Measurements from ENCODE around the gene CYTH2.
A peak's percentile ranks its signal among the peaks of the same experiment; 100 is the strongest.
"Not testable (repeated sequence)": the region's sequence is repeated elsewhere in the genome, so short reads cannot be mapped to it uniquely, and the experiment has no call there.

Gene CYTH2

DNA sequence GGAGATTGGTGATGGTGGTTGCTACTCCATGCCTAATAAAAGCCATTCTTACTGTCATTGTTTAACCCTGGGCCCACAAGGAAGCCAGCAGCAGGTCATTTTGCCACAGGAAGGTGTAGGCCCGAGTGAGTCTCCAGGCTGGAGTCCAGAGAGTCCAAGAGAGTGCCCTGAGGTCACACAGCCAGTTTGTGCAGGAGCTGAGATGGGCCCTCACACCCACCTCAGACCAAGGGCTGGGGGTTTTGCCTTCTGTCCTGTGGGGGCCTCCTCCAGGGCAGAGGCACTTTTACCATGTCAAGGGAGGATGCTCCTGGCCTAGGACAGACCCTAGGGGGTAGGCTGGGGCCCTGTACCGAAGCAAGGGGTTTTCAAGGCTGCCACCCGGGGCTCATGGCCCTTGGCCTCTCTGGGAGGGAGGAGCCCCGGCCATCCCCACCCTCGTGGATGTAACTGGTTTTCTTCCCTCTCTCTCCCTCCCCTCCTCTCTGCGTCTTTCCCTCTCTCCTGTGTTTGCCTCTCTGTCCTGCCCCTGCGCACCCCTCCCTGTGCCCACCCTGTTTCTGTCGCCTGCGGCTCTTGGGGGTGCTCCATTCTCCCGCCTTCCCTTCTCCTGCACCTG lies 8.0 kb downstream of the CYTH2 start:
- DNase-seq (ENCODE audit: low read depth in 2 of 2), result no peak

DNA sequence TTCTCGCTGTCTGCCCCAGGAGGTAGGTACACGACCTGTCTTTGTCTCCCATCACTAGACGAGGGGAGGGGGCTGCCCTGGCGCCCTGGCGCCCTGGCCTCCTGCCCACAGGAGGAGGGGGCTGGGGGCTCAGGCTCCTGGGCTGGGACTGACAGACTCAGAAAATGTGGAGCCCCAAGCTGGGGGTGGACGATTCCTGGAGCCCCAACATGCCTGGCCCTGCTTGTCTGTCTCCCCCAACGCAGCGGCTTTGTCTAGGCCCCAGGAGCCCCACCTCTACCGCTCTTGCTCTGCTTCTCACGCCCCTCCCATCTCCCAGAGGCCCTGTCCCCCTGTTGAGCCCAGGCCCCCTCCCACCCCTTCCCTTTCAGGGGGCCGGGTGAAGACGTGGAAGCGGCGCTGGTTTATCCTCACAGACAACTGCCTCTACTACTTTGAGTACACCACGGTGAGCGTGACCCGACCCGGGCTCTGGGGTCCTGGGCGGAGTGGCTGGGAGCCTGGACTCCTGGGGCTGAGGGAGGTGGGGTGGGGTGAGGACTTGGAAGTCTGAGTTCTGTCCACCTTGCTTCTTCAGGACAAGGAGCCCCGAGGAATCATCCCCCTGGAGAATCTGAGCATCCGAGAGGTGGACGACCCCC lies 8.6 kb downstream of the CYTH2 start:
- DNase-seq (ENCODE audit: low read depth in 2 of 2), result no peak

DNA sequence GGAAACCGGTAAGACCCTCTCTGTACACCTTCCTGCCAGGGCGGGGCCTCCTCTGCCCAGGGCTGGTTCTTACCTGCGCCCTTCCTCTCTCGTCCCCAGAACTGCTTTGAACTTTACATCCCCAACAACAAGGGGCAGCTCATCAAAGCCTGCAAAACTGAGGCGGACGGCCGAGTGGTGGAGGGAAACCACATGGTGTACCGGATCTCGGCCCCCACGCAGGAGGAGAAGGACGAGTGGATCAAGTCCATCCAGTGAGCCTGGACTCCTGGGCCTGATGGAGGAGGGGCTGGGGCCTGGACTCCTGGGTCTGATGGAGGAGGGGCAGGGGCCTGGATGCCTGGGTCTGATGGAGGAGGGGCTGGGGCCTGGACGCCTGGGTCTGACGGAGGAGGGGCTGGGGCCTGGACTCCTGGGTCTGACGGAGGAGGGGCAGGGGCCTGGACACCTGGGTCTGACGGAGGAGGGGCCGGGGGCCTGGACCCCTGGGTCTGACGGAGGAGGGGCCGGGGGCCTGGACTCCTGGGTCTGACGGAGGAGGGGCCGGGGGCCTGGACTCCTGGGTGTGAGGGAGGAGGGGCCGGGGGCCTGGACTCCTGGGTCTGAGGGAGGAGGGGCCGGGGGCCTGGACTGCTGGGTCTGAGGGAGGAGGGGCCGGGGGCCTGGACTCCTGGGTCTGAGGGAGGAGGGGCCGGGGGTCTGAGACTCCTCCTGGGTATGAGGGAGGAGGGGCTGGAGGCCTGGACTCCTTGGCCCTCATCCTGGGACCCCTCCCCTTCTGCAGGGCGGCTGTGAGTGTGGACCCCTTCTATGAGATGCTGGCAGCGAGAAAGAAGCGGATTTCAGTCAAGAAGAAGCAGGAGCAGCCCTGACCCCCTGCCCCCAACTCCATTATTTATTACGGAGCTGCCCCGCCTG lies 9.4 kb downstream of the CYTH2 start:
- DNase-seq (ENCODE audit: low read depth in 2 of 2), result no peak

DNA sequence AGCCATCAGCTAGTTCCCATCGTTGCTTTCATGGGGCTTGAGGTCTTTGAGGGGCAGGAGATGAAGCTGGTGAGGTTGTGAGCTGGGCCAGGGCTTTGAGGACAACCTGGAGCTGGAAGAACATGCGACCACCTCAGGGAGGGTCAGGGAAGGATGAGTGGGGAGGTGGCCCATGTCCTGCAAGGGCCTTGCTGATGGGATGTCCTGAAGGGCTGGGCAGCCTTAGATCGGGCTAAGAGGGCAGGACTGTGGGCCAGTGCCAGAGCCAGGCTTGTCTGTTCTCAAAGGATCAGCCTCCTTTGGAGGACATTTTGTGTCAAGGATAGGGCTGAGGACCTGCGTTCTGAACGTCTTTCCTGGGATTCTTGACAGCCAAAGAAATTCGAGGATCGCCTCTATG lies 10.5 kb downstream of the CYTH2 start:
- no peak for DNase-seq (ENCODE audit: low read depth in 2 of 2)

DNA sequence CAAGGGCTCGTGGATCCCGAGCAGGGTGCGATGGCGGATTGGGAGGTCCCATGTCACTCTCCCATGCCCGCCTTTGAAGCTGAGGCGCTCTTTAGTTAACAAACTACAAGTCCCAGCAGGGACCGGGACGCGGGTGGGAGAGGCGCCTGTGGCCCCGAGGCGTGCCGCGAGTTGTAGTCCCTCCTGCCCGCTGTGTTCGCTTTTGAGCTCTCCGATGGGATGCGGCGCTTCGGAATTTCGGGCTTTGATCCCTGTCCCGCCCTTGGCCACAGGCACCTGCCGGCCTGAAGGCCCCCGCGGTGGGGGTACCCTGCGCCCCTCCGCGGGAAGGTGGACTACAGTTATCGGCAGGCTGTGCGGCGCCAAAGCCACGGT lies 11.0 kb downstream of the CYTH2 start:
- DNase-seq (ENCODE audit: low read depth in 2 of 2), result no peak

DNA sequence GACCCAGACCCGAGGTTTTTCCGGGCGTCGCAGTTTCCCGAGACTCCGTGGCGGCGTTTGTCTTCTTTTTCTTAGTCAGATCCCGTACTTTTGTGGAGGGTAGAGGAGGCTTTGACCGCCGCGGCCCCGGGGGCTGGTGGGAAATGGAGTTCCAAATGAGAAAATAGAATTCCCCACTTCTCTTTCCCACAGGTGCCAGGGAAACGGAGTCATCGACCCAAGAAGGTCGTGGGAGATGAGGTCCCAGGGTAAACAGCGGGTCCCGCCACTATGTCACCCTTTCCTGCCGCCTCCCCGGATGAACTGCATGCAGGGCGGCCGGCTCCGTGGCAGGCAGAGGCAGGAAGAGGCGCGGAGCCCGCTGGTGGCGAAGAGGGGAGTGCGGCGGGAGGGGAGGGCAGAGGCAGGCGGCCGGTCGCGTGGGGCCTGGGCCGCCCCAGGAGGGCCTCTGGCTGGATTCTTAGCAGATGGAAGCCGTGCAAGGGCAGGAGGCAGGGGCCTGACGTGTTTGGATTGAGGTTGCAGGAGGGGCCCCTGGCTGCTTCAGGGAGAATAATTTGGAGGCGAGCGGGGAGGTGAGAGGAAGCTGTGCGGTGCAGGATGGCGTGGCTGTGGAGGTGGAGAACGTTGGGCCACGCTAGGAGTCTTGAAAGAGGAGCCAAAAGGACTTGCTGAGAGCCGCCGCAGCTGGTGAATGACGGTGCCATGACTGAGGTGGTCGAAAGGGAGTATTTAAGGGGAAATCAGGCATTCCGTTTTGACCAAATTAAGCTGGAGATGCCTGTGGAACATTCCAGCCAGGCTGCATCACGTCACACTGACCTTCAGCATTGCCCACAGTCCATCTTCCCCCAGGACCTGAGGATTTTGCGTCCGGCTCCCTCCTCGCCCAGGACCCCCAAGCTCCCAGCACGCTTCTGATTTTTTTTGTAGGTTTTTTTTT lies 11.7 kb downstream of the CYTH2 start:
- DNase-seq (ENCODE audit: low read depth in 2 of 2), result no peak

DNA sequence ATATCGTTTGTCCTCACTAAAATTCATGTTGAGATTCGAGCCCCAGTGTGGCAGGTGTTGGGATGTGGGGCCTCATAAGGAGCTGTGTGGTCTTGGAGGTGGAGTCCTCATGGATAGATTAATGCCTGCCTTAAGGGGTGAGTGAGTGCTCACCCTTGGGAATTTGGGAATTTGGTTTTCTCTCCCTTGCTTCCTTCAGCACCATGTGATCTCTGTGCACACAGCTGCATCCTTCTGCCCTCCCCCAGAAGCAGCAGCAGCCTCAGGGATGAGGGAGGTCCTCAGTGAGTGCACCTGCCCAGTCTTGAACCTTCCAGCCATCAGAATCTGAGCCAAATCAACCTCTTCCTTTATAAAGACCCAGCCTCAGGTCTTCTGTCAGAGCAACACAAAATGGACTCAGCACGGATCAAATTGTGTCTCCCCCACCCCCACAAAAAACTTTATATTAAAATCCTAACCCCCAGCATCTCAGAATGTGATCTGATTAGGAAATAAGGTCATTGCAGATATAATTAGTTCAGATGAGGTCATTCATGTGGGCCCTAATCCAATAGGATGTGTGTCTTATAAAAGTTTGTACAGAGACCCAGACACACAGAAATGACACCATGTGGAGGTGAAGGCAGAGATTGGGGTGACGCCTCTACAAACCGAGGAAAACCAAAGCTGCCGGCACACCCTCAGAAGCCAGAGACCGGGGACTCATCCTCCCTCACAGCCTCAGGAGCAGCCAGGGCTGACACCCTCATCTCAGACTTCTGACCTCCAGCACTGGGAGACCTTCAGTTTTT lies 12.9 kb downstream of the CYTH2 start:
- DNase-seq (ENCODE audit: low read depth in 2 of 2), result no peak

DNA sequence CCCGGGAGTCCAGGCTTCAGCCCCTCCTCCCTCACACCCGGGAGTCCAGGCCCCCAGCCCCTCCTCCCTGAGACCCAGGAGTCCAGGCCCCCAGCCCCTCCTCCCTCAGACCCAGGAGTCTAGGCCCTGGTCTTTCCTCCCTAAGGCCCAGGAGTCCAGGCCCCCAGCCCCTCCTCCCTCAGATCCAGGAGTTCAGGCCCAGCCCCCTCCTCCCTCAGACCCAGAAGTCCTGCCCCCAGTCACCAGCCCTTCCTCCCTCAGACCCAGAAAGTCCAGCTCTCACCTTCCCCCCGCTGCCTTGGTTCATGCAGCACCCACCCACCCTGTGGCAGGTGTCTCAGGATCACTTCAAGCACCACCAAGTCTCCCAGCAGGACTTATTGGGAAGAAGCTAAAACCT lies 14.1 kb downstream of the CYTH2 start:
- no peak for DNase-seq (ENCODE audit: low read depth in 2 of 2)

DNA sequence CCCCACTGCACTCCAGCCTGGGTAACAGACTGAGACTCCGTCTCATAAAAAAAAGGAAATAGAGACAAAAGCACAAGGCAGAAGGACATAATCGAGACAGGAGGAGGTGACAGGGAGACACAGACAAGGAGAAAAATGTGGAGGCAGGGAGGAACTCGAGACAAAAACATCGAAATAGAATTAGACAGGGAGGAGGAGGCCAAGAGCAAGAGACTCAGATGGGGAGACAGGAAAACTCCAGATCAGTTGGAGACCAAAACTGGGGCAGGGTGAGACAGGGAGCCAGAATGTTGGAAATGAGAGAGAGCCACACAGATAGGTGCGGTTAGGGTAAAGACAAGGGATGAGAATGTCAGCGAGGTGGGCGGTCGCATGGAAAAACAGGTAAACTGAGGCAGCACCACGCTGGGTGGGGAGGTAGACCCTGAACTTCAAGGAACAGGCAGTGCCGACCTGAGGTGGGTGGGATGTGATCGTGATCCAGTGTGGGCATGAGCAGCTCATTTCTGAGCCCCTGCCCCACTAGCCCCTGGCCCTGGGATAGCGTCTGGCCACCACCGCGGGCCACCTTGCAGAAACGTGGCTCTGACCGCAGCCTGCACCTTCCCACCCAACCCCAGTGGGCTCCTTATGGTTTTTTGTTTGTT lies 15.2 kb downstream of the CYTH2 start:
- no peak for DNase-seq (ENCODE audit: low read depth in 2 of 2)

DNA sequence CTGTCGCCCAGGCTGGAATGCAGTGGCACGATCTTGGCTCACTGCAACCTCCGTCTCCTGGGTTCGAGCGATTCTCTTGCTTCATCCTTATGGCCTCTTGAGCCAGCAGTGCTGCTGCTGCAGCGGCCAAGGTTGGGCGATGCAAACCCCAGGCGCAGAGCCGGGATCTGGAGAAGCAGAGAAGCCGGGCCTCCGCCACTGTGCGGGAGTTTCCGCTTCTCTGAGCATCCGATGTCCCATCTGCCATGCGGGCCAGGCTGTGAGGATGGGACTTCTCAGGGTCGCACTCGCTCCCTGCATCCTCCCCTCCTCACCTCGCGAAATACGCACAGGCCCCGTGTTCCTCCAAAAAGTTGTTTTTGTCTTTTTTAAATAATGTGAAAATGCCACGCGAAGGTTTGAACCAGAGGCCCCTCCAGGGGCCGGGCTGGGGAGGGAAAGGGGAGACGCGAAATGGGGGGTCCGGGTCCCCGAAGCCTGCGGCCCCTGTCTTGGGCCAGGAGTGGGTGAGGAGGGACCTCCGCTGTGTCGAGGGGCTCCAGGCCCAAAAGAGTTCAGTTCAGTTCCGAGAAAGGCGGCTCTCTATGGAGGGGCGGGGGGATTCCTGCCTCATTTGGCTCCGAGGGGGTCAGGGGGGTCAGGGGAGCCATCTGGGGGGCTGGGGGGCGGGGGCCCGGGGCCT lies 15.9 kb downstream of the CYTH2 start:
- no peak for DNase-seq (ENCODE audit: low read depth in 2 of 2)

DNA sequence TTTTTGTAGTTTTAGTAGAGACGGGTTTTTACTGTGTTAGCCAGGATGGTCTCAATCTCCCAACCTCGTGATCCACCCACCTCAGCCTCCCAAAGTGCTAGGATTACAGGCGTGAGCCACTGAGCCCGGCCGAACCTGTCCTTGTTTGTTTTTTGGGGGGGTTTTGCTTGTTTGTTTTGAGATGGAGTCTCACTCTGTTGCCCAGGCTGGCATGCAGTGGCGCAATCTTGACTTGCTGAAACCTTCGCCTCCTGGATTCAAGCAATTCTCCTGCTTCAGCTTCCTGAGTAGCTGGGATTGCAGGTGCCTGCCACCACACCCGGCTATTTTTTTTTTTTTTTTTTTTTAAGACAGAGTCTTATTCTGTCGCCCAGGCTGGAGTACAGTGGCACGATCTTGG lies 17.5 kb downstream of the CYTH2 start:
- DNase-seq (ENCODE audit: low read depth in 2 of 2), result not testable (repeated sequence)

DNA sequence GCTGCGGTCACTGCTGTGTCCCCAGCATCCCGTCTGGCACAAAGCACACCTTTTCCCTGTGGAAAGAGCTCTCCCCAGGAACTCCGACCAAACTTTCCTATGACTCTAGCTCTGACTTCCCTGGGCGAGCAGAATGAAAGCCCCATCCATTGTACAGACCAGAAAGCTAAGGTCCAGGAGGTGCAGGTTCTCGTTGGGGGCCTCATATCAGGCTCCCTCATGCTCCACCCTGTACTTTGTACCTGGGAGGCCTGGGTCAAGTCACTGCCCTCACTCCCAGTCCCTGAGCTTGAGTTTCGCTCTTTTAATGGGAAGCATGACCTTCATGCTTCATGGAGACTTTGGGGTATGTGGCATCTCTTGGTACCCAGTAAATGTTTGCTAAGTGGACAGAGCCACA lies 18.4 kb downstream of the CYTH2 start:
- no peak for DNase-seq (ENCODE audit: low read depth in 2 of 2)

DNA sequence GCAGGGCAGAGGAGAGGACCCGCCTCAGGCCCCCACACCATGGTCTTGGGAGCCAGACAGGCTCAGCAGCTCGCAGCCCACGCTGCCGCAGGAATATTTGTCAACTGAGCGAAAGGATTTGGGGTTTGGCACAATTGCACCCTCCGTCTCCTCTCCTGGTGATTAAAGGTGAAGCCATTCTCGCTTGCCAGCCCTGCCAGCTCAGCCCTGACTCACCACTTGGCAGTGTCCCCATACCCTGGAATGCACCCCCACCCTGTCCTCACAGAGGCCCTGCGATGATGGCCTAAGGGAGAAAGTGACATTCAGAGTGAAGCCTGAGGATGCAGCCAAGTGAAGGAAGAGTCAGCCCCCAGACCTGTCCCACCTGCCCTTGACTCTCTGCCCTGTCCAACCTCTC lies 18.8 kb downstream of the CYTH2 start:
- DNase-seq (ENCODE audit: low read depth in 2 of 2), result no peak

DNA sequence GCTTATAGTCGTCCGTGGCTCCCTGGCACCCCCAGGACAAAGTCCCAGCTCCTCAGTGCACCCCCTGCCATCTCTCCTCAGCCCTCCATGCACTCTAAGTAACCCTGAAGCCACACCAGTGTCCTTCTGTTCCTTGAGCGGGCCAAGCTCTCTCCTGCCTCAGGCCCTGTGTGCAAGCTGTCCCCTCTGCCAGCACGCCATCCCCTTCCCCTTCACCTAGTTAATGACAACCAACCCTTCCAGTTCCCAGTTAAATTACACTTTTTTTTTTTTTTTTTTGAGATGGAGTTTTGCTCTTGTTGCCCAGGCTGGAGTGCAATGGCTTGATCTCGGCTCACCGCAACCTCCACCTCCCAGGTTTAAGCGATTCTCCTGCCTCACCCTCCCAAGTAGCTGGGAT lies 19.3 kb downstream of the CYTH2 start:
- DNase-seq (ENCODE audit: low read depth in 2 of 2), result not testable (repeated sequence)

DNA sequence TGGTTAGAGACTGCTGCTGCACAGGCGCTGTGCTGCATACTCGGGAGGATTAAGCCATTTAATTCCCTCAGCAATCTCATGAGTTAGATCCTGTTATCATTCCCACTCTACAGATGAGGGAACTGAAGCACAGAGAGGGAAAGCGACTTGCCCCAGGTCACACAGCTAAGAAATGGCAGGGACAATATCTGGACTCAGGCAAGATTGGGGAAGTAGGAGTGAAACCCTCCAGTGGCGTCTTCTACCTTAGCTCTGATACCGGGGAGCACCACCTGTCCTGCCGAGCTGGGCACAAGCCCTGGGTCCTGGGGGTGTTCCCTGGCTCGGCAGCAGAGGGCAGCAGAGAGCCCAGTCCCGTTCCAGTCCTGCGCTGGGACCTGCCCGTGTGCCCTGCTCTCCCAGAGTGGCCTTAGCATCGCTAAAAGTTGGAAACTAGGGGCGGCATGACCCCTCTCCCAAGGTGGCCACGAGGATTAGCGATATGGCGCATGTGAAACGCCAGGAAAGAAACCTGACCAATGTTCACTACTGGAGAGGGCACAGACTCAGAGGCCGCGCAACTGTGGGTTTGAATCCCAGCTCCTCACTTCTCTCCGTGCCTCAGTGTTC lies 20.5 kb downstream of the CYTH2 start:
- peak; percentile 57 to 66 for DNase-seq (ENCODE audit: low read depth in 2 of 2)

DNA sequence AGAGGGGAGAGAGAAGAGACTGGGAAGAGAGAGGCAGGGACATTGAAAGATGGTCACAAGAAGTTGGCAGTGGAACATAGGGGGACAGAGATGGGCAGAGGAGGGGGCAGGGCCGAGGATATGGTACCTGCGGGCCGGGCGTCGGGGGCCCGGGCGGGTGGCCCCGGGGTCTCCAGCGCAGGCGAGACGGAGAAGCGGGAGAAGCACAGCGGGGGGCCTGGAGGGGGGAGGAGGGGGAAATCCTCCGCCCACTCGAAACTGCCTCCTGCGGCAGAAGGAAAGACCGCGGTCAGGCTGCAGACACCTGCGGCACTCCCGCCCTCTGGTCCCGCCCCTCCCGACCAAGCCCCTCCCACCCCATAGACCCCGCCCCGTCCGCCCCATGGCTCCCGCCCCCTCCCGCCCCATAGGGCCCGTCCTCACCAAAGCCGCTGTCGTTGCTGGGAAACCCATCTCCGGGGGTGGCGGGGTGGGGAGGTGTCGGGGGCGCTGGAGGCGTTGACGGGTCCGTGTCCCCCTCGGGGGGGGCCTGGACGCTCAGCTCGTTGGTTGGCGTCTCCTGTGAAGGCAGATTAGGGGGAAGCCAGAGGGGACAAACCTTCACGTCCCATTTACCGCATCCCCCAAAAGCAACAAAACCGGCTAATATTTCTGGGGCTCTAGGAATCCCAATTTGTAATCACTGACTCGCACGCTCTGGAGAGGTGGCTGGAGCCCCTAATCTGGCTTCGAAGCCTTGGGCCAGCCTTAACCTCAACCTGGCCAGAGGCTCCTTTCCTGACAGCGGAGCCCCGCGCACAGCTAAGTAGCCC lies 22.0 kb downstream of the CYTH2 start:
- DNase-seq (ENCODE audit: low read depth in 2 of 2), result no peak

DNA sequence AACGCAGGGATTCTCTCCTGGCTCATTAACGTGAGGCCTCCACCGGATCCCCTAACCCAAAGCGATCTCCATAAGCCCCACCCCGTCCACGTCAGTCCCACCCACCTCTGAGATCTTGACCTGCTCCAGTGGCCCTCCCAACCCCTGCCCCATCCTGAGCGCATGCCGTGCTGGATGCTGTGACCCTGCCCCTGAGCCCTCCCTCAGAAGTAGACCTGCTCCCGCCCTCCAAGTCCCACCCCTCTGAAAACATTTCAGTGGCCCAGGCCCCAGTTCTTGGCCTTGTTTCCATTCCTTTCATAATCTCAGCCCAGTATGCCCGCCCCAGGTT lies 22.6 kb downstream of the CYTH2 start:
- no peak for DNase-seq (ENCODE audit: low read depth in 2 of 2)

DNA sequence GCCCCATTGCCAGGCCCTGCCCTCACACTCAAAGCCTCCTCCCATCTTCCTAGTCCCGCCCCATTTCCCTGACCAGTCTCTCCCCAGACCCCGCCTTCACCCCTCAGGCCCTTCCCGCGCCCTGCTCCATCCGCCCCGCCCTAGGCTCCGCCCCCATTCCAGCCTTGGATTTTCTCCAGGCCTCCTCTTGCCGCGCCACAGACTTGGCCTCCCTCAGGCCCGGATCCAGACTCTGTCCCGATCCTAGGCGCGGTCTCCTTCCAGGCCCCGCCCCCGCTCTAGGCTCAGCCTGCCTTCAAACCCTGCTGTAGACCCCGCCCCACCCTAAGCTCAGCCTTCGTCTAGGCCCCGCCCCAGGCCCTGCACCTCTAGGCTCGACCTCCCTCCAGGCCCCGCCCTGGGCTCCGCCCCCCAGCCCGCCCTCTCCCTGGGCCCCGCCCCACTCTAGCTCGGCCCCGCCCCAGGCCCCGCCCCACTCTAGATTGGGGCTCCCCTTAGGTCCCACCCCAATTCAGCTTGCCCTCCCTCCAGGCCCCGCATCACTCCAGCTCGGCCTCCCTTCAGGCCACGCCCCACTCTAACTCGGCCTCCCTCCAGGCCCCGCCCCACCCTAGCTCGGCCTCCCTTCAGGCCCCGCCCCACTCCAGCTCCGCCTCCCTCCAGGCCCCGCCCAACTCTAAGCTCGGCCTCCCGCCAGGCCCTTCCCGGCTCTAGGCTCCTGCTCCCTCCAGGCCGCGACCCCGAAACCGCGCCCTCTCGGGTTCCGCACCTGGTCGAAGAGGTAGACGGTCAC lies 24.0 kb downstream of the CYTH2 start:
- peak; percentile 53 to 69 for DNase-seq (ENCODE audit: low read depth in 2 of 2)

Measured in stimulated activated CD8-positive, alpha-beta memory T cell treated with anti-CD3 and anti-CD28 coated beads, Interleukin-7, amount 100 ng/mL, for 1 hour (primary cell).